GM08714 (cell line): ENCODE measurements around the gene TAB2.

Source experiments
- H3K4me3 ChIP-seq: fragments of 200-500 bp; sonication (Bioruptor generic); 2 replicates; pipeline ENCODE4 v1.5.1; 2014; ENCODE audit warnings: mild to moderate bottlenecking, low read length, inconsistent platforms
- ZNF274 ChIP-seq: IDR thresholded peaks from 2 replicates; pipeline ENCODE4 v1.6.1; 2012; ENCODE audit warnings: mild to moderate bottlenecking, low read depth, low read length

TAB2 gene

GRCh38 chr6:149384464-149384863, 67.0 kb downstream of the TAB2 start:
- TF ChIP-seq ZNF274 = no peak
- H3K4me3 ChIP-seq = no peak overlapping the region

DNA sequence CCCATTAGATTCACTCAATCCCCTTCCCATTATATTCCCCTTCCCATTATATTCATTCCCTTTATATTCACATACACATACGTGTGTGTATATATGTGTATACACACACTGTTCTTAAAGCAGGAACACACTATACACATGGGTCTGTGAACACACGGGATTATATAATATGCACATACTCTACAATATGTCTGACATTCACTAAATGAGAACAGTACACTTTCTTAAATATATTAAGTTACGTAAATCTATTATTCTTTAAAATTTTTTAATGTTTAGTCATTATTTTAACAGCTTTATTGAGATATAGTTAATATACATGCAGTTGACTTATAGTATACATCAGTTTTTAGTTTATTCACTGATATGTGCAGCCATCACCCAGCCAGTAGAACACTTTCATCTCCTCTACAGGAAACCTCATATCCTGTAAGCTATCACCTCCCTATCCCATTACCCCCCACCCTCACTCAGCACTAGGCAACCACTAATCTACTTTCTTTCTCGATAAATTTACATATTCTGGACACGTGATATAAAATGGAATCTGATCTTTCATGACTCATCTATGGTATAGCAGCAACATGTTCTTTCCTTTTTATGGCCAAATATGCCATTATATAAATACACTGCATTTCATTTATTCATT, 68.6 kb downstream of the TAB2 start:
- no peak for TF ChIP-seq ZNF274
- no peak overlapping the region for H3K4me3 ChIP-seq

GRCh38 chr6:149387779-149388512, 70.4 kb downstream of the TAB2 start:
- no peak for TF ChIP-seq ZNF274
- no peak overlapping the region for H3K4me3 ChIP-seq

GRCh38 chr6:149389509-149390297, 72.2 kb downstream of the TAB2 start:
- no peak for TF ChIP-seq ZNF274
- no peak overlapping the region for H3K4me3 ChIP-seq

DNA sequence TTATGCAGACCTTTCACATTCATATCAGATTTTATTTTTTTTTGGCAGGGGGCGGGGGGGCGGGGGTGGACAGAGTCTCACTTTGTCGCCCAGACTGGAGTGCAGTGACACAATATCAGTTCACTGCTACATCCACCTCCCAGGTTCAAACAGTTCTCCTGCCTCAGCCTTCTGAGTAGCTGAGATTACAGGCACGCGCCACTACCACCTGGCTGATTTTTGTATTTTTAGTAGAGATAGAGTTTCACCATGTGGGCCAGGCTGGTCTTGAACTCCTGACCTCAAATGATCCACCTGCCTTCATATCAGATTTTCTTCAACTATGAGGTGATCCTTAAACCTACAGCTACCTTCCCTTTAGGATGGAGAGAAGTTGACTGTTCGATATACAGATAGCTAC, 74.6 kb downstream of the TAB2 start:
- TF ChIP-seq ZNF274 = no peak
- no peak overlapping the region for H3K4me3 ChIP-seq

- TF ChIP-seq ZNF274 = no peak
These were observed 75.0 kb downstream of the TAB2 start for GRCh38 chr6:149392535-149392934.

GRCh38 chr6:149393002-149393679, 75.6 kb downstream of the TAB2 start:
- TF ChIP-seq ZNF274 = no peak
- H3K4me3 ChIP-seq = no peak overlapping the region

More at GRCh38 chr6:149392535-149392934, 75.0 kb downstream of the TAB2 start:
- H3K4me3 ChIP-seq = no peak overlapping the region

GRCh38 chr6:149395185-149395584, 77.7 kb downstream of the TAB2 start:
- no peak for TF ChIP-seq ZNF274

GRCh38 chr6:149397384-149397783, 79.9 kb downstream of the TAB2 start:
- no peak overlapping the region for H3K4me3 ChIP-seq
- TF ChIP-seq ZNF274 = no peak

More at GRCh38 chr6:149395185-149395584, 77.7 kb downstream of the TAB2 start:
- no peak overlapping the region for H3K4me3 ChIP-seq

DNA sequence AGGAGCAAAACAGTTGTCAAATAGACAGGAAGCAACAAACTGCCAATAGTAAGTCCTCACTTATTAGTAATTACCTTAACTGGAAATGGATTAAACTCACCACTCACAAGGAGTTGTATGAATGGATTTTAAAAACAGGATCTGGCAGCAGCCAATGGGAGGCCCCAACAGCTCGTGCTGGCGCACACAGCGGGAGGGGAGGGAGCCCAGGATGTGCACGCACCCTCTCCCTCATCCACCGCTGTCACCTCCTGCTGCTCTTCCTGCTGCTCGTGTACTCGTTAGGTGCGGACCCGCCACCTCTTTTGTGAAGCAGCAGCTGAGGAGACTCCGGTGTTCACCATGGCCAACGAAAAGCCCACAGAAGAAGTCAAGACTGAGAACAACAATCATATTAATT, 82.5 kb downstream of the TAB2 start, which contains the start of gene SUMO4:
TSS of gene SUMO4 (plus strand) at position 213 of the 400 bp plus-strand sequence. CDS start at position 343, 130 bp downstream.
- no peak for TF ChIP-seq ZNF274
- H3K4me3 ChIP-seq = no peak within 1 kb of the TSS

DNA sequence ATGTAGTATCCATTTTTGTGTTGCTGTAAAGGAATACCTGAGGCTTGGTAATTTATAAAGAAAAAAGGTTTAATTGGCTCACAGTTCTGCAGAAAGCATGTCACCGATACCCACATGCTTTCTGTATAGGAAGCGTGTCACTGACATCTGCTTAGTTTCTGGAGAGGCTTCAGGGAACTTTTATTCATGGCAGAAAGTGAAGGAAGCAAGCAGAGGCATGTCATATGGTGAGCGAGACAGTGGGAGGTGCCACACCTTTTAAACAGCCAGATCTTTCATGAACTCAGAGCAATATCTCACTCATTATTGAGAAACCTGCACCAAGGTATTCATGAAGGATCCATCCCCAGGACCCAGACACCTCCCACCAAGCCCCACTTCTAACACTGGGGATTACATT, 86.0 kb downstream of the TAB2 start:
- no peak overlapping the region for H3K4me3 ChIP-seq

DNA sequence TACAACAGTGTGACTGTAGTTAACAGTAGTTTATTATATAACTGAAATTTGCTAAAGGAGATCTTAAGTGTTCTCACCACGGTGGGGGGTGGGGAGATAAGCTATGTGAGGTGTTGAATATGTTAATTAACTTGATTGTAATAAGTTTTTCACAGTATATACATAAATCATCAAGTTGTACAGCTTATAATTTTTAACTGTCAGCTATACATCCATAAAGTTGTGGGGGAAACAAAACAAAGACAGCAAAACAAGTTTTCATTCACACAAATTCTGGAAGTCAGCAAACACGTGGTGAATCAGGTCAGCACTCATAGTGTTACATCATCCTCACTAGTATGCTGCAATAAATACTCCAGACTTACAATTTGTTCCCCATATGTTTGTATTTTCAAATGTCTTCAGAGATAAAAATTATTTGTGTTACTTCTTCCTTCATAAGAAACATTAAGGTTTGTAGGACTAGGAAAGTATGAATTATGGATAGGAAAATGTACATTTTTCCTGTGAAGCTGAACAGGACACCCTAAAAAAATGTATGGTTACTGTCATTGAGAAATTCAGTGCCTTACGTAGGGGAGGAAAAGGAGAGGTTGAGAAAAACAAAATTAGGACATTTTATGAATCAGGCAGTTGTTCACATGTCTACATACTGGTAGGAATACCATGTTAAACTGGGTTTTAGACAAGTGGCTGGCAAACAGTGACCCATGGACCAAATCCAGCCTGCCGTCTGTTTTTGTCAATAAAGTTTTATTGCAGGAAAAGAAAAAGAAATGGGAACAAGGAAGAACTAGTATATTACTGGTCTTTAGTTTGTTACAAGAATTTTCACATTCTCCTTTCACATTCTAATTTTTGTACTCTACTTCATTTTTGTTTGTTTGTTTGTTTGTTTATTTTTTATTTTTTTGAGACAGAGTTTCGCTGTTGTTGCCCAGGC, 88.6 kb downstream of the TAB2 start:
- no peak for TF ChIP-seq ZNF274

More for the DNA sequence above, 86.0 kb downstream of the TAB2 start:
- TF ChIP-seq ZNF274 = no peak

GRCh38 chr6:149409617-149410016, 92.1 kb downstream of the TAB2 start:
- no peak overlapping the region for H3K4me3 ChIP-seq
- TF ChIP-seq ZNF274 = no peak

More for the DNA sequence above, 88.6 kb downstream of the TAB2 start:
- H3K4me3 ChIP-seq = no peak overlapping the region
